Subcutaneous abdominal adipose tissue (tissue), 5 donors: ENCODE results near the gene ANTXRL.
"Not testable (repeated sequence)": the region's sequence is repeated elsewhere in the genome, so short reads cannot be mapped to it uniquely, and the experiment has no call there.

Experiments
- H3K27ac ChIP-seq: one replicate; pipeline ENCODE4 v1.7.0; 2013; ENCODE audit warnings: low read depth, mild to moderate bottlenecking, inconsistent platforms, low read length, moderate library complexity
- H3K27me3 ChIP-seq, 5 donors: one replicate each; pipeline ENCODE4 v1.7.0; 2013; ENCODE audit warnings: low read length in 5 of 5, inconsistent platforms in 1 of 5; ENCODE audit not compliant: control insufficient read depth in 5 of 5, insufficient read depth in 4 of 5
- H3K36me3 ChIP-seq, 5 donors: one replicate each; pipeline ENCODE4 v1.7.0; 2013; ENCODE audit warnings: low read length in 5 of 5; ENCODE audit not compliant: control insufficient read depth in 5 of 5, insufficient read depth in 5 of 5
- H3K4me1 ChIP-seq, 5 donors: one replicate each; pipeline ENCODE4 v1.7.0; 2013; ENCODE audit warnings: low read length in 5 of 5, mild to moderate bottlenecking in 3 of 5, moderate library complexity in 1 of 5; ENCODE audit not compliant: control insufficient read depth in 5 of 5, insufficient read depth in 5 of 5
- H3K4me3 ChIP-seq, 5 donors: one replicate each; pipeline ENCODE4 v1.7.0; 2013; ENCODE audit warnings: low read length in 5 of 5, low read depth in 1 of 5
- H3K9ac ChIP-seq, 5 donors: one replicate each; pipeline ENCODE4 v1.7.0; 2013; ENCODE audit warnings: low read length in 5 of 5, mild to moderate bottlenecking in 4 of 5, moderate library complexity in 3 of 5
- H3K9me3 ChIP-seq, 5 donors: one replicate each; pipeline ENCODE4 v1.7.0; 2013; ENCODE audit warnings: low read length in 5 of 5; ENCODE audit not compliant: control insufficient read depth in 5 of 5
- donor health status: healthy.
- donor health status: healthy.
- donor health status: healthy.
- donor health status: healthy.
- donor health status: healthy.

The ANTXRL gene

GRCh38 chr10:46247808-46248569 lies 38.8 kb upstream of the ANTXRL start:
- Histone ChIP-seq H3K27me3 (peaks cover 0 to 3% (median 0%) of the 10 kb centered on the region in 5 donors), H3K4me3 (no peak overlapping the region), H3K36me3 (no peaks in the 10 kb centered on the region), H3K9ac (no peak overlapping the region), H3K27ac (no peak overlapping the region), H3K9me3 (no peaks in the 10 kb centered on the region), H3K4me1 (no peaks in the 10 kb centered on the region)

- H3K36me3 ChIP-seq = no peaks in the 10 kb centered on the region
- H3K4me1 ChIP-seq = no peaks in the 10 kb centered on the region
- no peak overlapping the region for H3K9ac ChIP-seq
- H3K9me3 ChIP-seq = no peaks in the 10 kb centered on the region
- H3K27me3 ChIP-seq = peaks cover 0 to 3% (median 0%) of the 10 kb centered on the region in 5 donors
- no peak overlapping the region for H3K4me3 ChIP-seq
- H3K27ac ChIP-seq = no peak overlapping the region
Measured at GRCh38 chr10:46248651-46249146, 38.1 kb upstream of the ANTXRL start.

GRCh38 chr10:46249617-46250344 lies 37.0 kb upstream of the ANTXRL start:
- H3K27ac ChIP-seq, H3K9ac ChIP-seq, H3K4me1 ChIP-seq, H3K4me3 ChIP-seq, H3K36me3 ChIP-seq, H3K9me3 ChIP-seq, H3K27me3 ChIP-seq: not testable (repeated sequence)

- Histone ChIP-seq H3K36me3 (no peaks in the 10 kb centered on the region), H3K9me3 (no peaks in the 10 kb centered on the region)
Measured at GRCh38 chr10:46250481-46250880, 36.3 kb upstream of the ANTXRL start.

GRCh38 chr10:46250898-46251856 lies 35.6 kb upstream of the ANTXRL start:
- no peaks in the 10 kb centered on the region for H3K36me3 ChIP-seq

More at GRCh38 chr10:46250481-46250880, 36.3 kb upstream of the ANTXRL start:
- no peak overlapping the region for H3K4me3 ChIP-seq
- no peak overlapping the region for H3K9ac ChIP-seq
- peaks cover 0 to 3% (median 0%) of the 10 kb centered on the region in 5 donors for H3K4me1 ChIP-seq
- H3K27ac ChIP-seq = no peak overlapping the region
- peaks cover 0 to 3% (median 0%) of the 10 kb centered on the region in 5 donors for H3K27me3 ChIP-seq

GRCh38 chr10:46251857-46252847 lies 34.6 kb upstream of the ANTXRL start:
- peaks cover 6 to 8% (median 6%) of the 10 kb centered on the region in 5 donors for H3K4me1 ChIP-seq
- H3K9ac ChIP-seq = no peak overlapping the region
- H3K4me3 ChIP-seq = no peak overlapping the region
- H3K9me3 ChIP-seq = no peaks in the 10 kb centered on the region
- no peak overlapping the region for H3K27ac ChIP-seq
- no peaks in the 10 kb centered on the region for H3K36me3 ChIP-seq
- peaks cover 0 to 3% (median 0%) of the 10 kb centered on the region in 5 donors for H3K27me3 ChIP-seq

More at GRCh38 chr10:46250898-46251856, 35.6 kb upstream of the ANTXRL start:
- Histone ChIP-seq H3K4me1 (peaks cover 6% of the 10 kb centered on the region in 5 donors), H3K9me3 (no peaks in the 10 kb centered on the region), H3K27ac (no peak overlapping the region), H3K4me3 (no peak overlapping the region), H3K27me3 (peaks cover 0 to 3% (median 0%) of the 10 kb centered on the region in 5 donors), H3K9ac (no peak overlapping the region)

- Histone ChIP-seq H3K9me3 (no peaks in the 10 kb centered on the region), H3K9ac (no peak overlapping the region), H3K27me3 (peaks cover 0 to 3% (median 0%) of the 10 kb centered on the region in 5 donors), H3K36me3 (no peaks in the 10 kb centered on the region), H3K4me1 (peaks cover 6 to 8% (median 6%) of the 10 kb centered on the region in 5 donors), H3K4me3 (no peak overlapping the region), H3K27ac (no peak overlapping the region)
Measured at GRCh38 chr10:46253076-46254006, 33.5 kb upstream of the ANTXRL start.

GRCh38 chr10:46254007-46254383 lies 32.8 kb upstream of the ANTXRL start:
- Histone ChIP-seq H3K27ac (no peak overlapping the region), H3K9ac (no peak overlapping the region), H3K4me3 (no peak overlapping the region), H3K4me1 (peaks cover 6 to 8% (median 6%) of the 10 kb centered on the region in 5 donors), H3K27me3 (no peaks in the 10 kb centered on the region), H3K36me3 (no peaks in the 10 kb centered on the region), H3K9me3 (no peaks in the 10 kb centered on the region)
